NCI-H1105 (cell line): ENCODE data around the gene DNAJA3.

Experiments
- DNase-seq: peaks from one replicate; lab custom pipeline; 2025; lab: John Stamatoyannopoulos, UW

The DNAJA3 gene

DNA sequence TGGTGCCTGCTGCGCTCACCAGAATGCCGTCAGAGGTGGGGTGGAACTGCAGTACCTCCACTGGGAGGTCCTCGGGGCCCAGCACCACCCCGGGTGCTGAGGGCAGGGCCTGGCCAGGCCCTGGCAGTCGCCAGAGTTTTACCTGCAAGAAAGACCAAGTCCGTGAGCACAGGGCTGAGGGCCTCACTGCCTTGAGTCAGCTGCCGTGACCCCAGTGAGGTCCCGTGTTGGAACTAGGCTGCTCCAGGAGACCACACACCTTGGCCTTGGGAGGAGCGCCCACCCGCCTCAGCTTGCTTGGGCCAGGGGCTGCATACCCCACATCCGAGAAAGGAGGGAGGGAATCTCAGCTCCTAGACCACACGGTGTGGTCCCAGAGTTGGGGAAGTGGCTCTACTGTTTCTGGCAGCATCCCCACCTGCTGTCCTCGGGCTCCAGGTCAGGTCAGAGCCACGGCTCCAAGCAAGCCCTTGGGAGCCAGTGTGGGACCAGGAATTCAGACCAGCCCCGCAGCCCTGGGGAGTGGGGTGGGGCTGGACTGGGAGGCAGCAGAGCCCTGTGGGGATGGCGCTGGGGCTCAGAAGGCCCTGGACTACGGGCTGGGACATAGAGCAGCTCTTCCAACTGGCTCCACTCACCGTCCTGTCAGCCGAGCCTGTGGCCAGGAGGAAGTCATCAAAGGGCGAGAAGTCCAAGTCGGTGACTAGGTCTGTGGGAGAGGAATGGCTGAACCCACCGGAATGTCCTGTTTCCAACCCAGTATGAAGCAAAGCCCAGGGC lies 17.9 kb upstream of the DNAJA3 start:
- no peak for DNase-seq

DNA sequence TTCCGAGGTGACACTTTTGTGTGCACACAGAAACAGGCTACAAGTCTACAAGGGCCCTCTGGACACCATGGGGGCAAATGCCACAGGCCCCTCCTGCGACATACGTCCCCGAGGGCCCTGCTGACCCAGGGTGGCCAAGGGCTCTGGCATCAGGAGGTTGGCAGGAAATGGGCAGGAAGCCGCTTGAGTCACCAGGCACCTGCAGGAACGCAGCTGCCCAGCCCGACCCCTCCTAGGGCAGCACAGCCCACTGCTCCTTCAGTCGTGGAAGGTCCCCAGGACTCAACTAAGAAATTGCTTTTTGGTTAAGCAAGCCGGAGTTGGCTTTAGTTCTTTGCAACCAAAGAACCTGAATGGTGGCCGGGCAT lies 17.4 kb upstream of the DNAJA3 start:
- DNase-seq = no peak

DNA sequence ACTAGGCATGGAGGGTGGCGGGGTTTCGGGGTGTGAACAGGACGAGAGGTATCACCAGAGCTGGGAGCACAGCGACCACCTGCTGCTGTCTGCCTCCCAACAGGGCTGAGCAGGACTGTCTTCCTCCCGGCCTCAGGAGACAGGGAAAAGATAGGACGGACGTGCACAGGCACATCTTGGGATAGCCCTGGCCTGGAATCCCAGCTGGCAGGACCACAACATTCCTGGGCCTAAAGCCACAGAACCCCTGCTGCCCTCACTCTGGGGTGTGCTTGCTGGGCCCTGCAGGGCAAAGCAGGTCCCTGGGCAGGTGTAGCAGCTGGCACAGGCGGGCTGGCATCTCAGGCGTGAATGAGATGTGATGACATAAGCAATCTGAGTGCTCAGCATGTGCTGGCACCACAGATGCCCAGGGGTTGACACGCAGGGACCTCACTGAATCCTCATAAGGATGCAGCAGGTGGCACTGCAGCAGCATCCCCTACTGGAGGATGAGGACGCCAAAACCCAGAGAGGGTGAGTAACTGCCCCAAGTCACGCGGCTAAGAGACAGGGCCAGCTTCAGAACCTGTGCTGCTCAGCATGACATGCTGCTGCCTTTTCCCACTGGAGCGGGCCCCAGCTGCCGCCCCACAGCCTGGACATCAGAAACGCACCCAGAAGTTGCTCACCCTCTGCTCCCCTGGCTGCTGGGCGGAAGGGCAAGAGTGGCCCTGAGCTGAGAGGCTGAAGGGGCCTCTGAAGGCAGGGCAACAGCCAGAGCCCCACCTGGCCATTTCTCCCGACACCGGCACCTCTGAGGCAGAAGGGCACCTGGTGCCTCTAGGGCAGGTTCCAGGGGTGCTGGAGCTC lies 16.4 kb upstream of the DNAJA3 start:
- DNase-seq = peak; percentile 6

DNA sequence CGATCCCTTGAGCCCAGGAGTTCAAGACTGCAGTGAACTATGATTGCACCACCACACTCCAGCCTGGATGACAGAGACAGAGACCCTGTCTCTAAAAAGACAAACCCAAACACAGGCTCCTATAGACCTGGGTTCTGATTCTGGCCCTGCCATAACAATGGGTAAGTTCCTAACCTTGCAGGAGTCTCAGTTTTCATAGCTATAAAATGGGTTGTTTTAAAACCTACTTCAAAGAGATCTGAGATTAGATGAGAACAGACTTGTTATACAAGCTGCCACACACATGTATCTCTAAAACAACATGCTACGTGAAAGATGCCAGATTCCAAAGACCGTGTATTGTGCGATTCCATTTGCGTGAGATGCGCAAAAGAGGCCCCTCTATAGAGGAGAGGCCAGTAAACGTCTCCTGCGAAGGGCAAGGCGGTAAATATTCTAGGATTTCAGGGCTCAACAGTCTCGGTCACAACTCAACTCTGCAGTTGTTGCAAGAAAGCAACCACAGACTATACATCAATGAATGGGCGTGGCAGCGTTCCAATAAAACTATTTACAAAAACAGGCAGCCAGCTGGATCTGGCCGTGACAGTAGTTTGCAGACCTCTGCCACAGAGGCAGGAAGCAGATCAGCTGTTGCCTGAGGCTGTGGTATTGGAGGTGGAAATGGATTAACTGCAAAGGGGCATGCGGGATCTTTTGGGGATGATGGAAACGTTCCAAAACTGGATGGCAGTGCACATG lies 15.2 kb upstream of the DNAJA3 start:
- DNase-seq = peak; percentile 64

DNA sequence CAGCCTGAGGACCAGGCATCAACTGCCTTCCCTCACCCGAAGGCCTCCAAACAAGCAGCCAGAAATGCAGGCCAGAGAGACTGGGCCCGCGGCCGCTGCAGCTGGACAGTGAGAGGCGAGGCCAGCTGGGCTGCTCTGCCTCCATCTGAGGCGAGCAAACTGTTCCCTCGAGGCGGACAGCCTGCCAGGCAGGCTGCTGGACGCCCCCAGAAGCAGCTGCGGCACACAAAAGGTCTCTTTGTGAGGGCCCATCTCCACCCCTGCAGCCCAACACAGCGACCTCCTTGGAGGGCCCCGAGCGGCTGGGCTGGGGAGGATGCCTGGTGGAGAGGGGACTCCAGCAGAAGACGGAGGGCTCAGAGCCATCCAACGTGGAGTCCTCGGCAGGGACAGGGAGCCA lies 14.0 kb upstream of the DNAJA3 start:
- peak; percentile 6 for DNase-seq

DNA sequence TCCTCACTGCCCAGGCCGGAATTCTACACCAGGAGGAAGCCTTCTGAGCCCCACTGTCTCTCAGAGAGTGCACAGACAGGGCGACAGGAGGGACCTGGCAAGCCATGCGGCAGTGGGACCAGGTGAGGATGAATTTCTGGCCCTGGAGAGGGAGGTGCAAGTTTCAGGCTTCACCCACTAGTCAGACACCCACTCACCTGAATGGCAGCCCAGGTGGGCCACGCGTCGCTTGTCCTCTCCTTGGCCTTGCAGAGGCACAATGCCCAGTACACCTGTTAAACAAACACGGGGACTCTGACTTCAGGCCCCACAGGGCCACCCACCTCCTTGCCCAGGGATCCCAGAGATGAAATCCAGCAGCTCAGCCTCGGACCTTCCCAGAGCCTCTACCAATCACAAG lies 13.5 kb upstream of the DNAJA3 start:
- DNase-seq = no peak

DNA sequence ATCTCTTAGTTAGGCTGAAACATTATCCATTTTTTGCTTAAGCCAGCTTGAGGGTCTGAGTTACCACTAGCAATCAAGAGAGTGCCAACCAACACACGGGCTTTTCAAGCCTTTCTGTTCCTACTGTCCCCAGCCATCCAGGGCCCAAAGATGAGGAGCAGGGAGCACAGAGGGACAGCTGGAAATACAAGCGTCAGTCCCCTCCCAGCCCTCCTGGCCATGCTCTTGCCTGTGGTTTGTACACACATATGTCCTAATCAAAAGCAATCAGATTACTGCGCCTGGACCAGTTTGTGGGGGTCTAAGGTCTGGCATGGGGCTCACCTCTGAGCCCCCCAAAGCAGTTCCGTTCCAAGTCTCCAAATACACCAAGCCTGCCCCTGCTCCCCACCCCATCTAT lies 12.8 kb upstream of the DNAJA3 start:
- DNase-seq = no peak

DNA sequence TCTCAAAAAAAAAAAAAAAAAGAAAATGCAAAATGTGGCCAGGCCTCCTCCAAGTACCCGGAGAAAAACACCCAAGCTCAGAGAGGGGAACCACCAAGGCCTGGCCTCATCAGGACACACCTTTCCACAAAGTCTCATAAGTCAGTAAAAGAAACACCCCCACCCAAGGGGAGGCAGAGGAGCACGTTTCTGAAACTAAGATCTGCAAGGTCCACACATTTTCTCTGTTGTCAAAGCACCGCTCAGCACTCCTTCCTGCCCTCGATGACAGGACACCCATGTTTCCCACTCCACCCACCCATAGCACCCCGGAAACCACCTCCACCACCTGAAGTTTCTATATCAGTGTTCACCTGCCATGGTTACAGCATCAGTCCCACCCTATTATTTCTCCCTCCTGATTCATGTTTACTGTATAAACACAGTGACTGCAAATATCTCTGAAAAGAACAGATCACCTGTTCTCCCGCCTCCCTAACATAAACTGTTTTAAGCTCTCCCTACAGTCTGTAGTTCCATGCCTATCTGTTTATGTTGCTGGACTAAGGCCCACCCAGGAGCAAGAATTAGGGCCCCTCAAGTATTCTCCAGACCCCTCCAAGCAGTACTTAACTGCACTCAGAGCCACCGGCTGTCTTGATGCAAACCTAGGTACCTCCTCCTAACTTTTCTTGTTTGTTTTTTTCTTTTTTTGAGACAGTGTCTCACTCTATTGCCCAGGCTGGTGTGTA lies 11.3 kb upstream of the DNAJA3 start:
- no peak for DNase-seq

DNA sequence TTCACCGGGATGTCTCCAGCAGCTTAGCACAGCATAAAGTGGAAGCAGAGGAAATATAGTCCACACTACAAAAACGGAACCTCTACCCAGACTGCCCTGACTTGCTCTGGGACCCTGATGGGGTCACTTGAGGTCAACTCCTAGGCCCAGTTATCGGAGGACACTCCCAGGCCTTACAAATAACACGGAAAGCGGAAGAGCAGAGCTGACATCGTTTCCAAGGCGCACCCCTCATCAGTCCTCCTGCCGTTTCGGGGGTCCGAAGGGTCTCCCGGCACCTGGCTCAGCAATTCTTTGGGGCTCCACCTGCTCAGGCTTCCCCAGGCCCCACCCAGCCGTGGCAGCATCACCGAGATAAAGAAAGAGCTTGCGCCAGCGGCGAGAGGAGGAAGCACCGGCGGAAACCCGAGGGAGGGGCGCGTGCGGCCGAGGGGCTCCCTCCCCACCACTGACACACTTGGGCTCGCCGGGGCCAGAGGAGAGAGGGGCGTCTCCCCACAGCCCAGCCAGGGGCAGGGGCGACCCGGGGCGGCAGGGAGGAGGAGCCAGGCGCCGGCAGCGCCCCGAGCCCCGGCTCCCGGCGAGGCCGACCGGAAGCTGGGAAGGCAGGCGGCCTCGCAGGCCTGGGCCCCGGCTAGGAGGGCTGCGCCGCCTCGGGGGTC lies 10.0 kb upstream of the DNAJA3 start:
- no peak for DNase-seq

DNA sequence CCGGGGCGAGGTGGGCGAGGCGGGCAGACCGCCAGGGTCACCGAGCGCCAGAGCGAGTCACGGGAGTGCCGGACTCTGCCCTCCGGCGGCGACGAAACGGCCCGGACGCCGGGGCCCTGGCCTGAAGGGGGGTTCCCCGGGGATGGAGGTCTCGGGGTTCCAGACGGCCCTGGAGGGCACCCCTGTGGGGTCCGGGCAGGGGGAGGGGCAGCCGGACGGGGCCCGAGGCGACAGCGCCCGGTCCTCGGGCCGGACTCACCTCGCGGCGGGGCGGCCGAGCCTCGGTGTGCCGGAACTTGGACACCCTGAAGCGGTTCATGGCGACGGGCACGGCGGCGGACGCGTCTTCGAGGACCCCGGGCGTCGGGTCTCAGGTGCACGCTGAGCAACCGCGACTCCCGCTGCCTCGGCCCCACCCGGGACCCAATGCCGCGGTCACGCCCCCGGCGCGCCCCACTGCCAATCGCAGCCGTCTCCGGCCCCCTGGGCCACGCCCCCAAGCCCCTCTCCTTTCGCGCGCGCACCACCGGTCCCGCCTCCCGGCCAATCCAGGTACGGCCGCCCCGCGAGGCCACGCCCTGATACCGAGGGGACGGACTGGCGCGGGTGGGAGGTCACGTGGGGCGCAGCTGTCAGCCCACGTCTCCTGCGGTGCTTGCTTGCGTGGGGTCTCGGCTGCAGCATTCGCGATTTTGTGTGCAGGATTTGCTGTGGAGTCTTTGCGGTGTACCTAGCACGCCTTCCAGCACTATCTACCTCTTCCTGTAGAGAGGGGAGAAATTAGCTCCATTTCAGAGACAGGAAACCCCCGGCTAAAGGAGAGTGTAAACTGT lies 9.3 kb upstream of the DNAJA3 start, which contains the start of gene CORO7:
CORO7 (minus strand) TSS at position 397 of the 833 bp plus-strand sequence; CDS start at position 319, 78 bp downstream.
- peak; percentile 76 for DNase-seq

DNA sequence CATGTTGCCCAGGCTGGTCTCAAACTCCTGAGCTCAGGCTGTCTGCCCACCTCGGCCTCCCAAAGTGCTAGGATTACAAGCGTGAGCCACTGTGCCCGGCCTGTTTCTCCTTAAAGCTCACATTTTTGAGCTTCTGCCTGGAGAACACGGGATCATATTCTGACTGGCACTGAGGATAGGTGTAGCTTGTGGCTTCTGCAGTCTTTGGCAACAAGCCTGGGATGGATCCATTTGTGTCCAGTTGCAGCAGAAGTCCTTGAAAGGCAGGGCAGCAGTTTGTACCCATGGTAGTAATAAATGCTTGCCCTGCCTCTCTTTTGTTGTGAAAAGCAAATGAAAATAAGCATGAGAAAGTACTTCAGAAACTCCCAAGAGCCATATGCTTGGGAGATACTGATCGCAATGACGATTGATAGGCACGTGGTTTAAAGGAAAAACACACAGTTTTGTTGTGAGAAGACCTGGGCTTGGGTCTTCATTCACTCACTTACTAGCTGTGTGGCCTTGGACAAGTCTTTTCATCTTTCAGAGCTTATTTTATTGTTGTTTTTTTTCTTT lies 6.2 kb upstream of the DNAJA3 start:
- no peak for DNase-seq

DNA sequence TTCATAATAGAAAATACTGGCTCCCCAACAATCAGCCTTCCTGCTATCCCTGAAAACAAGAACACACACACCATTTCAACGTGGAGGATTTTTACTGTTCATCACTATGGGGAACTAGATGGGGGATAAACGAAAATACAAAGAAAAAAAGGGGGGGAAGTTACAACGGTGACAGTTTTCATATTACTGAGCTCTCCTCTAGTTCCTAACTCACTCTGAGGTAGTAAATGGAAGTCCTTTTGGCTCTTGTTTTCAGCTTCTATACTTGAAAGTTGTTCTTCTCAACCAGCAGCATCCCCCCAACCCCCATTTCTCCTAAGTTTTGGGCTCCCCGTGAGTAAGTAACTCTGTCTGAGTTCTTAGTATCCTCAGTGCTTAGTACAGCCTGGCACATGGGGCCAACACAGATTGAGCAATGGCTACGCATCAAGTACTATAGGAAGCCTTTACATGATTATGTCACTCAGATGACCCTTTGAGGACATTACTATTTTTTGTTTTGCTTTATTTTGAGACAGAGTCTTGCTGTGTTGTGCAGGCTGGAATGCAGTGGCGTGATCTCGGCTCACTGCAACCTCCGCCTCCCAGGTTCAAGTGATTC lies 5.1 kb upstream of the DNAJA3 start:
- DNase-seq = no peak

DNA sequence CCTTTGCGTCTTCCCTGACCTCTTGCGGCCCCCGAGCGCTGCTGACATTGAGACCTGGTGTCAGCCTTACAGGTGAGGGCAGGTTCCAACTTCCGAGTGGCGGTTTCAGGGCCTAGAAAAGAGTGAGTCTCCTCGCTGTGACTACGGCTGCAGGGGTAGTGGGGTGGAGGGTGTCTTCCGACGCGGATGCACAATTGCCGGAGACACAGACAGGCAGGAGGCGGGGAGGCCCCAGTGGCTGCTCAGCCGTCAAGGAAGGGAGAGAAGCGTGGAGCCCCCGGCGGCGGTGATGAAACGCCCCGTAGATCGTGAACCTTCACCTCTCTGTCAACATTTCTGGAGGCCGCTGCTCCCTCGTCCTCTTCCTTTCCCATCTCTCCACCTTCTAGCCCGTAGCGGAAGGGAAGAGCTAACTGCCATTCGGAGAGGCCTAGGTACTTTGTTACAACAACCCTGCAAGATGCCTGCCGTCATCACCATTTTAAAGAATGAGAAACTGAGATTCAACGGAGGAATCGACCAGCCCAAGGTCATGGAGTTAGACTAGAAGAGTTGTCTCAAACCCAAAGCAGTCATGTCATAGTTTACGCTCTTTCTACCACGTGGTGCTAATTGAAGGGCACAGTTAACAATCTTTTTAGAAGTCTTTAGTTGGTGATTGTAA lies 485 bp downstream of the DNAJA3 start:
- DNase-seq = no peak

DNA sequence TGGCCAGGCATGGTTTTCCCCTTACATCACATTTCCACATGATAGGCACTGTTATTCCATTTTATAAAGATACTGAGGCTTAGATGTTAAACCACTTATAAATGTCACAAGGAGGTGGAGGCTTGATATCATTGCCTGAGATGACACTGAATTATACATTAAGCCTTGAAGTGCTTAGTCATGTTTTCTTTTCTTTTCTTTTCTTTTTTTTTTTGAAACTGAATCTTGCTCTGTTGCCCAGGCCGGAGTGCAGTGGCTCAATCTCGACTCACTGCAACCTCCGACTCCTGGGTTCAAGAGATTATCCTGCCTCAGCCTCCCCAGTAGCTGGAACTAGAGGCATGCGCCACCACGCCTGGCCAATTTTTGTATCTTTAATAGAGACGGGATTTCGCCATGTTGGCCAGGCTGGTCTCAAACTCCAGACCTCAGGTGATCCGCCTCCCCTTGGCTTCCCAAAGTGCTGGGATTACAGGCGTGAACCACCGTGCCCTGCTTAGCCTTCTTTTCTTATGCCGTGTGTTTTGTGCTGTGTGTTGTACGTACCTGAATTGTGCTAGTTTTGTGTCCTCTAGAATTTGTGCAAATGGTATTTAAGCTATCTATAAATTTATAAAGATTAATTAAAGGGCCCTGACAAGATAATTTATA lies 1.2 kb downstream of the DNAJA3 start:
- DNase-seq = no peak

DNA sequence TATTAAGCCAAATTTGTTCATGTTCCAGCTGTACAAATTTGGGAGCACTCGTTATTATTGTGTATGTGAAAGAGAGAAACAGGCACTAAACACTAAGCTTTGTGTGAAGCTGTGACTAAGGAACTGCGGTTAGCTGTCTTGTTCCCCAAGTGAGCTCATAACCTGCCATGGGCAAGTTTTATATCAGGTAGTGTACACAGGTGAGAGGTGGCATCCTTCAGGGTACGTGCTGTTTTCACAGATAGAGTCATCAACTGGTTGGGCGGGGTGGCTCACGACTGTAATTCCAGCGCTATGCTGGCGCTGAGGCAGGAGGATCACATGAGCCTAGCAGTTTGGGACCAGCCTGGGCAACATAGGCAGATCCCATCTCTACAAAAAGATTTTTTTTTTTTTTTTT lies 2.8 kb downstream of the DNAJA3 start:
- no peak for DNase-seq

DNA sequence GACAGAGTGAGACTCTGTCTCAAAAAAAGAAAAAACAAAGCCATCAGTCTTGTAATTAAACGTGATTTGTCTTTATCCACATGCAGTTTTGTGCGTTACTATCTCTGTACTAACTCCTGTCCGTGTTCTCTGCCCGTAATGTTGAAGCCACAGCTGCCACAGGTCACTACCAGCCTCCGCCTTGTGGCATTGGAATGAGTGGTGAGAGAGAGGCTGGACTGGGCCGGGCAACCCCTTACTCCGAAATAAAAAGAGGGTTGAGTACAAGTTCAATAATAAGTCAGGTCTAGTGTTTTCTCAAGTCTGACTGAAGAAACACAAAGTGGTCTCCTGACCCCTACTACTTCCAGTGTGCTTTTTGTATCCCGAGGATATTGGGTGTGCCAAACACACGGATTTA lies 5.4 kb downstream of the DNAJA3 start:
- DNase-seq = no peak

DNA sequence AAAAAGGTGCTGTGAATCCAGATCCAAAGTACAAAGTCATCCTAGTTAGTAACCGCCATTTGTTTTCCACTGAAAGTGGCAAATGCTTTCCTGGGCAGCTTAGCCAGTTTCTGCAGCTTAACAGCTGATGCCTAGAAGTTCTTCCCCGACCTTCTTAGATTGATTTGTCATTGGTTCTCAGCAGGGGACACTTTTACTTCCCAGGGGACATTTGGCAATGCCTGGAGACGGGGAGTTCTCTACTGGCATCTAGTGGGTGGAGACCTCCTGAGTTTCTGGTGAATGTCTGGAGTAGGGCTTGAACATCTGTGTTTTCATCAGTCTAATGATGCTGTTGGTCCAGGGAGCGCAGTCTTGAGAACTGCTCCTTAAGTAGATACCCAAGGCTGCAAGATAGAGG lies 7.6 kb downstream of the DNAJA3 start:
- DNase-seq = no peak

DNA sequence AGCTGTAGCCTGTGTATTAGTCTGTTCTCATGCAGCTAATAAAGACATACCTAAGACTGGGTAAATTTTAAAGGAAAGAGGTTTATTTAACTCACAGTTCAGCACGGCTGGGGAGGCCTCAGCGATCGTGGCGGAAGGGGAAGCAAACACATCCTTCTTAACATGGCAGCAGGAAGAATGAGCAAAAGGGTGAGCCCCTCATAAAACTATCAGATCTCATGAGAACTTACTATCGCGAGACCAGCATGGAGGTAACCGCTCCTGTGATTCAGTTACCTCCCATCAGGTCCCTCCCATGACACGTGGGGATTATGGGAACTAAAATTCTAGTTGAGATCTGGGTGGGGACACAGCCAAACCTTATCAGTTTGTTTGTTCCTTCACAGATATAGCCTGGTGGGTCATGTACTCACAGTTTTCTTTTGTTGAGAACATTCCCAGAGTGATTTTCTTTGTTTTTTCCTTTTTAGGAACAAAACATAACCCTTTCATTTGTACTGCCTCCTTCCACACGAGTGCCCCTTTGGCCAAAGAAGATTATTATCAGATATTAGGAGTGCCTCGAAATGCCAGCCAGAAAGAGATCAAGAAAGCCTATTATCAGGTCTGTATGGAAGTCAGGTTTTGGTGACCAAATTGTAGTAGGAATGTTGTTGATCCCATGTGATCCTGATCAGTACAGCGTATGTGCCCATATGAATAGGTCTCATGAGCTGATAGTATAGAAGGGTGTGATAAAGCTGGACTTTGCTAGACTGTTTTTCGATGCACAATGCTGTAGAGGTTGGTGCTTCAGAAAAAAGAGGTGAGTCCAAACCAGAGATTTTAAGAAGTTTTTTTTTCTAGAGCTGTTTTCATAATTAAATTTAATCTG lies 8.5 kb downstream of the DNAJA3 start:
- DNase-seq = no peak
